GM18508 (cell line): ENCODE measurements around the gene GPC1.

Experiments used
- ATAC-seq: cut with Tn5 transposase; IDR thresholded peaks from one replicate; pipeline ENCODE4 v1.9.1; 2021; ENCODE audit warnings: moderate number of reproducible peaks; ENCODE audit not compliant: insufficient read depth, unreplicated experiment

GPC1 gene

GRCh38 chr2:240440251-240440650 lies 4.8 kb downstream of the GPC1 start:
- no peak for ATAC-seq

- ATAC-seq: no peak
Measured at GRCh38 chr2:240440704-240441320, 5.3 kb downstream of the GPC1 start.

- ATAC-seq: no peak
Measured at GRCh38 chr2:240441326-240441992, 6.0 kb downstream of the GPC1 start.

GRCh38 chr2:240441993-240442411 lies 6.5 kb downstream of the GPC1 start:
- ATAC-seq: no peak

GRCh38 chr2:240442891-240443715 lies 7.6 kb downstream of the GPC1 start:
- ATAC-seq: no peak

- no peak for ATAC-seq
Measured at GRCh38 chr2:240443891-240444301, 8.4 kb downstream of the GPC1 start.

- no peak for ATAC-seq
Measured at GRCh38 chr2:240444464-240444863, 9.0 kb downstream of the GPC1 start.

GRCh38 chr2:240445961-240446663 lies 10.6 kb downstream of the GPC1 start:
- ATAC-seq: no peak

- no peak for ATAC-seq
Measured at GRCh38 chr2:240446664-240447175, 11.3 kb downstream of the GPC1 start.

- ATAC-seq: no peak
Measured at GRCh38 chr2:240447331-240447730, 11.9 kb downstream of the GPC1 start.

- ATAC-seq: no peak
Measured at GRCh38 chr2:240447934-240448333, 12.5 kb downstream of the GPC1 start.

- ATAC-seq: no peak
Measured at GRCh38 chr2:240448387-240449274, 13.2 kb downstream of the GPC1 start.

- no peak for ATAC-seq
Measured at GRCh38 chr2:240449764-240450531, 14.5 kb downstream of the GPC1 start.

GRCh38 chr2:240450532-240451107 lies 15.2 kb downstream of the GPC1 start:
- ATAC-seq: no peak

- ATAC-seq: no peak
Measured at GRCh38 chr2:240451108-240451611, 15.7 kb downstream of the GPC1 start.

GRCh38 chr2:240451791-240452461 lies 16.5 kb downstream of the GPC1 start:
- ATAC-seq: no peak

- no peak for ATAC-seq
Measured at GRCh38 chr2:240452462-240453256, 17.2 kb downstream of the GPC1 start.
